GM19043 (cell line): ENCODE data around the gene KCNA10.

Source experiments
- ATAC-seq: cut with Tn5 transposase; IDR thresholded peaks from one replicate; pipeline ENCODE4 v1.9.1; 2021; ENCODE audit warnings: low read depth; ENCODE audit not compliant: unreplicated experiment

The KCNA10 gene

GRCh38 chr1:110481968-110482623, 36.9 kb downstream of the KCNA10 start:
- no peak for ATAC-seq

- ATAC-seq: no peak
These were observed 38.4 kb downstream of the KCNA10 start for GRCh38 chr1:110480356-110481096.

GRCh38 chr1:110478886-110479285, 40.1 kb downstream of the KCNA10 start:
- ATAC-seq: no peak

GRCh38 chr1:110477967-110478640, 40.9 kb downstream of the KCNA10 start:
- no peak for ATAC-seq

GRCh38 chr1:110477445-110477957, 41.5 kb downstream of the KCNA10 start:
- no peak for ATAC-seq

- ATAC-seq: no peak
These were observed 41.9 kb downstream of the KCNA10 start for GRCh38 chr1:110477041-110477440.

- ATAC-seq: no peak
These were observed 42.8 kb downstream of the KCNA10 start for GRCh38 chr1:110476028-110476765.

- no peak for ATAC-seq
These were observed 43.5 kb downstream of the KCNA10 start for GRCh38 chr1:110475362-110476027.

- ATAC-seq: no peak
These were observed 44.5 kb downstream of the KCNA10 start for GRCh38 chr1:110474444-110474843.

GRCh38 chr1:110472546-110472945, 46.4 kb downstream of the KCNA10 start:
- no peak for ATAC-seq

- no peak for ATAC-seq
These were observed 47.8 kb downstream of the KCNA10 start for GRCh38 chr1:110471131-110471530.
